HG02970 (cell line): Measurements from ENCODE around the gene SLC22A7.

ENCODE experiments used
- ATAC-seq: cut with Tn5 transposase; IDR thresholded peaks from one replicate; pipeline ENCODE4 v1.9.1; 2021; ENCODE audit warnings: mild to moderate bottlenecking, moderate library complexity, moderate number of reproducible peaks; ENCODE audit not compliant: unreplicated experiment, low FRiP score

SLC22A7 gene

DNA sequence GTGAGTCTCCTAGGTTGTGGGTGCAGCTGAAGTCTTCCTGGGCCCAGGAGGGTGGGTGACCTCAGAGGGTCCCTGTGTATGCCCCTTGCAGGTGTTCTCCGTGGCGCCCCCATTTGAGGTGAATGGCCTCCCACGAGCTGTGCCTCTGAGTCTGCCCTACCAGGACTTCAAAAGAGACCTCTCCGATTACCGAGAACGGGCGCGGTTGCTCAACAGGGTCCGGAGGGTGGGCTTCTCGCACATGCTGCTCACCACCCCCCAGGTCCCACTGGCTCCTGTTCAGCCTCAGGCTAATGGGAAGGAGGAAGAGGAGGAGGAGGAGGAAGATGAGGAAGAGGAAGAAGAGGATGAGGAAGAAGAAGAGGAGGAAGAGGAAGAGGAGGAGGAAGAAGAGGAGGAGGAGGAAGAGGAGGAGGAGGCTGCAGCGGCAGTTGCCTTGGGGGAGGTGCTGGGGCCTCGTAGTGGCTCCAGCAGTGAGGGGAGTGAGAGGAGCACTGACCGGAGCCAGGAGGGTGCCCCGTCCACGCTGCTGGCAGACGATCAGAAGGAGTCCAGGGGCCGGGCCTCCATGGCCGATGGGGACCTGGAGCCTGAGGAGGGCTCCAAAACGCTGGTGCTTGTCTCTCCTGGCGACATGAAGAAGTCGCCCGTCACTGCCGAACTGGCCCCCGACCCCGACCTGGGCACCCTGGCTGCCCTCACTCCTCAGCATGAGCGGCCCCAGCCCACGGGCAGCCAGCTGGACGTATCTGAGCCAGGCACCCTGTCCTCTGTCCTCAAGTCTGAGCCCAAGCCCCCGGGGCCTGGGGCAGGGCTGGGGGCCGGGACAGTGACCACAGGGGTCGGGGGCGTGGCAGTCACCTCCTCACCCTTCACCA is 15.2 kb upstream of the SLC22A7 start:
- no peak for ATAC-seq

DNA sequence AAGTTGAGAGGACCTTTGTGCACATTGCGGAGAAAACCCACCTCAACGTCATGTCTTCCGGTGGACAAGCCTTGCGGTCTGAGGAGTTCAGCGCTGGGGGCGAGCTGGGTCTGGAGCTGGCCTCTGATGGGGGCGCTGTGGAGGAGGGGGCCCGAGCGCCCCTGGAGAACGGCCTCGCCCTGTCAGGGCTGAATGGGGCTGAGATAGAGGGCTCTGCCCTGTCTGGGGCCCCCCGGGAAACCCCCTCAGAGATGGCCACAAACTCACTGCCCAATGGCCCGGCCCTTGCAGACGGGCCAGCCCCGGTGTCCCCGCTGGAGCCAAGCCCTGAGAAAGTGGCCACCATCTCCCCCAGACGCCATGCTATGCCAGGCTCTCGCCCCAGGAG is 14.6 kb upstream of the SLC22A7 start:
- no peak for ATAC-seq

DNA sequence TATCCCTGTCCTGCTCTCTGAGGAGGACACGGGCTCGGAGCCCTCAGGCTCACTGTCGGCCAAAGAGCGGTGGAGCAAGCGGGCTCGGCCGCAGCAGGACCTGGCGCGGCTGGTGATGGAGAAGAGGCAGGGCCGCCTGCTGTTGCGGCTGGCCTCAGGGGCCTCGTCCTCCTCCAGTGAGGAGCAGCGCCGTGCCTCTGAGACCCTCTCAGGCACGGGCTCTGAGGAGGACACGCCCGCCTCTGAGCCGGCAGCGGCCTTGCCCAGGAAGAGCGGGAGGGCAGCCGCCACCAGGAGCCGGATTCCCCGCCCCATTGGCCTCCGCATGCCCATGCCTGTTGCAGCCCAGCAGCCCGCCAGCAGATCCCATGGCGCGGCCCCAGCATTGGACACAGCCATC is 14.2 kb upstream of the SLC22A7 start:
- no peak for ATAC-seq

DNA sequence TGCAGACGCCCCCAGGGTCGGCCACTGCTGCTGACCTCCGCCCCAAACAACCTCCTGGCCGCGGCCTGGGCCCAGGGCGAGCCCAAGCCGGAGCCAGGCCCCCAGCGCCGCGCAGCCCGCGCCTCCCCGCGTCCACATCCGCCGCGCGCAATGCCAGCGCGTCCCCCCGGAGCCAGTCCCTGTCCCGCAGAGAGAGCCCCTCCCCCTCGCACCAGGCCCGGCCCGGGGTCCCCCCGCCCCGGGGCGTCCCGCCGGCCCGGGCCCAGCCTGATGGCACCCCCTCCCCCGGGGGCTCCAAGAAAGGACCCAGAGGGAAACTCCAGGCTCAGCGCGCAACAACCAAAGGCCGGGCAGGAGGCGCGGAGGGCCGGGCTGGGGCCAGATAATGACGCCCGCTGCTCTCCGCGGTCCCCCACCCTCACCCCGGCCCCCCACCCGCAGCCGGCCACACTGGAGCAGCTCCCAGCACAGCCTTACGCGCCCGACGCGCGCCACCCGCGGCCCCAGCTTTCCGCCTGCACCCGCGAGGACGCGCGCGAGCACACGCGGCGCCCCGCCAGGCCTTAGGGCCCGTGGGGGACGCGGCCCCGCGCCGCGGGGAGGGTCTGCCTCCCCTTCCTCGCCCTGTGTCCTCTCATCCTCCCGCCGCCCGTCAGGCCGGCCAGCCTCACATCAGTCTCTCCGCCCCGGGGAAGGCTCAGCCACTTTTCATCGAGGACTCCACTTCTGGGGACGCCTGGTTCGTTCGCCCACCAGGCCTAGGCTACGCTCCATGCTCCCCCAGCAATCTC is 12.9 kb upstream of the SLC22A7 start:
- no peak for ATAC-seq

DNA sequence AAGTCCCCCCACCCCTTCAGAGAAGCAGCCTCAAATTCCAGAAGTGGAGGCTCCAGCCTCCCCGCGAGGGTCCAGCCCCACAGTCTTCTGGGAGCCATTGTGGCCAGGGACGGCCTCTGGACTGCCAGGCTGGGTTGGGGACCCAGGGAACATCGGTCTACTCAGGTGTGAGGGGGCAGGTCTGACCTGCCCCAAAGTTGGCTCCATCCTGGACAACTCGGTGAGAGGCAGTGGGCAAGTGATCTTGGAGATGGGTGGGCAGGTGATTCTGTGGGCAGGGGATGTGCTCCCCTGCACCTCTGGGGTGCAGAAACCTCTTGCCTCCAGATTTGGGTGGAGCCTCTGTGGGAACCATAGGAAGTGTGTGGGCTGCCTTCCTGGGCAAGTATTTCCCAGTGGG is 12.2 kb upstream of the SLC22A7 start:
- no peak for ATAC-seq

DNA sequence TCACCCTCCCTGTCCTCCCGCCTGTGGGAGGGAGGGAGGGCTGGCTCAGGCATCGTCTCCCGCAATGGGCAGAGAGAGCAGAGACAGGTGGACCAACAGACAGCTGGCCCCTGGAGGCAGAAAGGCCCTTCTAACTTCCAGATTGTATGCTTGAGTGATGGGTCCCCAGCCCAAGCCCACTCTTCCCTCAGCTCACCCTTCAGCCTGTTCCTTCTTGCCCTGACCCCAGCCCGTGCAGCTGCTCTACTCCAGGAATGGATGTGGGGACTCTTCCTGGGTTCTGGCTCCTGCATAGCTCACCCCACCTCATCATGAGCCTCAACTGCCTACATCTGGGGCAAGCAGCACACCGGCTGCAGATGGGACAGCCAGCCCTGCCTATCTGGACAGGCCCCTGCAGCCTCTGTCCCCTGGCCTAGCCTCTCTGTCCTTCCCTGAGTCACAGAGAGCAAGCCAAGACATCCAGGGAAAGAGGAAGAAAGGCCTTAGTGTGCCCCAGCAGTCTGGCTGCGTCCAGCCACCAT is 11.5 kb upstream of the SLC22A7 start:
- ATAC-seq, result no peak

DNA sequence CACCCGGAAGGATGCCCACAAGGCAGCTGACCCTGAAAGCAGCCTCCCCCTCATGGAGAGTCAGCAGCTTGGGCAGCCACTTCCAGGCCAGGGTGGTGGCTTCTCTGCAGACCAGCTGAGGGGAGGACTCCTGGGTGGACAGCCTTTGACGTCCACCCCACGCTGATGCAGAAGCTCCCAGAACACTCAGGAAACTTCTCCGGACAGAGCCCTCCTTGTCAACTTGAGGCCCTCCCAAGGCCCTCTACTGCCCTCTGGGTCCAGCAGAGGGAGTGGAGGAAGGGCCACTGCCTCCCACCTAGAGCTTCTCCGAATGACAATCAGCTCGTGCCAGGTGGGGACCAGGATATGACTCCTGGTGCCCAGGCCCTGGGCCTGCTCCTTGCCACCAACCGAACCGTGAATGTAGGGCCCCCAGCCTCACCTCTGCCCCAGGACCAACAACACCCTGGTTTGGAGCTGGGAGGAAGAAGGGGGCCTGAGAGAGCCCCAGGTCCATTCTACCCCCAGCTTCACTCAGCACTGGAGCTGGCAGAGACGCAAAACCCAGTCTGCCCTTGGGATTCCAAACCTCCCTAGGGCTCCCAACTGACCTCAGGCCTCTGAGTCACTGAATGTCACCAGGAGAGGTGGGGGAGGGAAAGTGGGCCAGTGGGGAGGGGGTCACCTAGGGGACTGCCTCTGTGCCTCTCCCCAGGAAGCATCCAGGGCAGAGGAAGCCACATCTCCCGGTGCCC is 10.9 kb upstream of the SLC22A7 start:
- ATAC-seq, result no peak

DNA sequence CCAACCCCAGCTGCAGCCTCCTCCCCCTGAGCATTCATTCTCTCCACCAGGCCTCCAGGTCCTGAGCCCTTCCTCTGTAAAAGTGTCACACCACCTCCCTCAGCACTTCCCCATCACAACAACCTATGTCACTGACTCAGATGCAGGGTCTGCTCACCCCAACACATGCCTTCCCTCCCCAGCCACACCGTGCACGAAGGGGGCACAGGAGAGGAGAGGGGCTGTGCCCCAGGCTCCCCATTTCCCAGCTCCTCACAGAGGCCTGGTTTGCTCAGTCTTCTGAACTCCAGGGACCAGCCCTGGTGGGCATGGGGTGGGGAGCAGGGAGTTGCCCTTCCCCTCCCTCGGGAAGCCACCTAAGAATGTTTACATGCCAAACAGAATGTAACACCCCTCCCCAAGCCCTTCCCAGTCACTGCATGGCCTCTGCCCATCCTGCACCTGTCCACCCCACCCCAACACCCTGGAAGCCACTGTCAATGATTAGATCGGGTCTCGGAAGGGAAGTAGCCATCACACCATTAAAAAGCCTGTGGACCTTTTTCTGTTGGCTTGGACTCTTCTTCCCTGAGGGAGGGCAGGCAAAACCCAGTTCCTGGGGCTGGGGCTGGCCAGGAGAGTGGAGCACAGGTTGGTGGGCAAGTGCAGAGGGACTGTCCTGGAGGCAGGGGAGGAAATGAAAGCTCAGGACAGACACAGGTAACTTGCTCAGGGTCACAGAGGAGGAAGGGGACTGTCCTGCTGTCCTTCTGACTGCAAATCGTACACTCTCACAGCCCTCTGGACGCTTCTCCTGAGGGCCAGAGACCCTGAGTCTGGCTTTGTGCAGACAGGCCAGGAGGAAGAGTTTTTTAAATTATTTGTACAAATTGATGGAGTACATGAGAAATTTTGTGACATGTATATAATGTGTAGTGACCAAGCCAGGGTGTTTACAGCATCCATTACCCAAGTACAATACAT is 10.1 kb upstream of the SLC22A7 start:
- ATAC-seq, result no peak

DNA sequence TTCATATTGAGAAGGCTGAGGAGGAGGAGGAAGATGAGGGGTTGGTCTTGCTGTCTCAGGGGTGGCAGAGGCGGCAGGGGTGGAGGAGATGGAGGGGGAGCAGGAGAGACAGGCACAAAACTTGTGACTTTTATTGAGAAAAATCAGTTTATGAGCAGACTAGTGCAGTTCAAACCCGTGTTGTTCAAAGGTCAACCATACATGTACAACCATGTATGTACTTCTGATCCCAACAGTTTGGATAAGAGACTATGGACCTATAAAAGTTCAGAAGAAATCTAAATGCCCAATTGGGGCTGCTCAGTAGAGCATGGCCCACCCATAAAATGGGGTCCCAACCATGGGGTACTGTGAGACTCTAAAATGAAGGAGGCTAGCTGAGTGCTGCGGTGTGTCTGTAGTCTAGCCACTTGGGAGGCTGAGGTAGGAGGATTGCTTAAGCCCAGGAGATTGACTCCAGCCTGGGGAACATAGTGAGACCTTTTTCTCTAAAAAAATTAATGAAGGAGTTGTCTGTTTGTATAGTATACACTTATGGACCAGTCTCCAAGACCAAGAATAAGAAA is 7.6 kb upstream of the SLC22A7 start:
- no peak for ATAC-seq

DNA sequence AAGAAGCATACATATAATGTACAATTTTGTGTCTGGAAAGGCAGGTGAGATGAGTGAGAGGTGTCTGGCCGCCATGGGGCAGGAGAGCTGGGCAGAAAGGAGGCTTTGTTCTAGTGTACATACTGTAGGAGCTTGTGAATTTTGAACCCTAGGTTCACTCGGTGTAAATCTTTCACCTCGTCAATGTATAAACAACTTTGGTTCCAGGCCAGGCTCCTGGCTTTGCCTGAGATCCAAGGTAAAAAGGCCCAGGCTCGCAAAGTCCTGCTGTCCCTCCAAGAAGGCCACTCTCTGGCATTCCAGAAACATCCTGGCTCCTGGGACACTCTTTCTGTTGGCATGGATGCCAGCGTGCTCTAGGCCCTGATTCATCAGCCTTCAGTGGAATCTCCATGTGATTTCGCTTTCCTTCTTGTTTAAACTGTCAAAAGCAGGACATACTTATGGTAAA is 7.1 kb upstream of the SLC22A7 start:
- ATAC-seq, result no peak

DNA sequence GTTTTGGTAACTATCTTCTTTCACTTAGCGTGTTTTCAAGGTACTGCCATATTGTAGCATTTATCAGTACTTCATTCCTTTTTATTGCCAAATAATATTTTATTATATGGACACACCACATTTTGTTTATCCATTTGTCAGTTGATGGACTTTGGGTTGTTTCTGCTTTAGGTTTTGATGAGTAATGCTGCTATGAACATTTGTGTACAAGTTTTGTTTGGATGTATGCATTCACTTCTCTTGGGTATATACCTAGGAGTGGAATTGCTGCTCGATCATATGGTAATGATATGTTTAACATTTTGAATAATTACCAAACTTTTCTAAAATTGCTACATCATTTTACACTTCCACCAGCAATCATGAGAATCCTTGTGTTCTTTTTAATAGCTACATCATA is 6.4 kb upstream of the SLC22A7 start:
- ATAC-seq, result no peak

DNA sequence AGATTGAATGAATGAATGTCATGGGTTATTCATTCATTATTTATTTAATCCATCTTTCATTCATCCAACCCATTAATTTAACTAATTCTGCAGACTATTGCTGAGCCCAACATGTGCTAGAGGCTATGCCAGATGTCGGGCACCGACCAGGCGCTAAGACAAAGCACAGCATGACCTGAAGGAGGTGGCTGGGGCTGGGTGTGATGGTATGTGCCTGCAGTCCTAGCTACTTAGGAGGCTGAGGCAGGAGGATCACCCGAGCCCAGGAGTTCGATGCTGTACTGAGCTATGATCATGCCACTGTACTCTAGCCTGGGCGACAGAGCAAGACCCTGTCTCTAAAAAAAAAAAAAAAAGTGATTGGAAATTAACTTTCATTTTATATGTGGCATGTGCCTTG is 5.7 kb upstream of the SLC22A7 start:
- no peak for ATAC-seq

DNA sequence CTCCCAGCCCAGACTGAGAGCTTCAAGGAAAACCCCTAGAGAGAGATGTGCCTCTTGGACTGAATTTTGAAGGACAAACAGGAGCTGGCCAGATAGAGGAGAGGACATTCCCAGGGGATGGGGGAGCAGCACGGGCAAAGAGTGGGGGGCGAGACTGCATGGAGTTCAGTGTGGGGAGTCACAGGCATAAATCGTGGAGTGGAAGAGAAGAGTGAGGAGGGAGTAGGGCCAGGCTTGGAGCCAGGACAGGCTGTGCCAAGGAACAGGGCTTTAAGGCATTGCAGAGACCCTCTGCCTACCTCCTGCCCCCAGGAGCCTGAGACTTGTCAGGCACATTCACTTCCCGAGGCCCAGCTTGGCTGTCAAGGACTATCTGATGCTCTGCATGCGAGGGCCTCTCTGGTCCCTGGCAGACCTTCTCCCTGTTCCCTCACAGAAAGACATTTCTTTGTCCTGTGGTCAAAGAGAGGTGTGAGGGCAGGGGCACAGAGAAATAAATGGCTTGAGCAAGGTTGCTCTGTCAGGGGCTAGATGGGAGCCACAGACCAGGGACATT is 5.2 kb upstream of the SLC22A7 start:
- no peak for ATAC-seq

DNA sequence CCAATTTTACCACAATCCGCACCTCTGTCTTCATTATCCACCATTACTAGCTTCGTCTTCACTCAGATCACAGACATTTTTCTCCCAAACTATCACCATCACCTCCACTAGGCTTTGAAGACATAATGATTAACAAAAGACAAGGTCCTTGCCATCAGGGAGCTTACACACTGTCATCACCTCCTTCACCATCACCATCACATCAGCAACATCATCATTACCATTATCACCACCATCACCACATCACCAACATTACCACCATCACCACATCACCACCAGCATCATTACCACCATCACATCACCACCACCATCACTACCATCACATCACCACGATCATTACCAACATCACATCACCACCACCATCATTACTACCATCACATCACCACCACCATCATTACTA is 4.4 kb upstream of the SLC22A7 start:
- no peak for ATAC-seq

DNA sequence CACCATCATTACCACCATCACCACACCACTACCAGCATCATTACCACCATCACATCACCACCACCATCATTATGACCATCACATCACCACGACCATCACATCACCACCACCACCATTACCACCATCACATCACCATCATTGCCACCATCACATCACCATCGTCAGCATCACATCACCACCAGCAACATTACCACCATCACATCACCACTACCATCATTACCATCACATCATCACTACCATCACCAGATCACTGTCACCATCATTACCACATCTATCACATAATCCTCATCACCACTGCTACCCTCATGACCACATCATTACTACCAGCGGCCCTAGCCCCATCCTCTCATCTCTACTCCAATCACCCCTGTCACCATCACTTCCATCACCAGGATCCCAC is 3.5 kb upstream of the SLC22A7 start:
- no peak for ATAC-seq

DNA sequence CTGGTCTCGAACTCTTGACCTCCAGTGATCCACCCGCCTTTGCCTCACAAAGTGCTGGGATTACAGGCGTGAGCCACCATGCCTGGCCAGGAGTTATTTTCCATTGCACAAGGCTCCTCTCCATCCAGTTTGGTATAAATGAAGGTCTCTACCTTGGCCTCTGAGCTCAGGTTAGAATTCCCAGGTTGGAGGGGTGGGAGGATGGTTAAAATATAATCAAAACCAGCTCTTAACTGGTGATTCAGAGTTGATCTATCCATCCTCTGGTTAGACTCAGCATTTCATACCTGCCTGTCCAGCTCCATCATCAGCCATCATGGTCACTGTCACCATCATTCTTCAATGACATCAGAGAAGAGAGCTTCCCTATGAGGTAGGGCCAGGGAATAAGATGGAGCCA is 2.6 kb upstream of the SLC22A7 start:
- ATAC-seq, result no peak

DNA sequence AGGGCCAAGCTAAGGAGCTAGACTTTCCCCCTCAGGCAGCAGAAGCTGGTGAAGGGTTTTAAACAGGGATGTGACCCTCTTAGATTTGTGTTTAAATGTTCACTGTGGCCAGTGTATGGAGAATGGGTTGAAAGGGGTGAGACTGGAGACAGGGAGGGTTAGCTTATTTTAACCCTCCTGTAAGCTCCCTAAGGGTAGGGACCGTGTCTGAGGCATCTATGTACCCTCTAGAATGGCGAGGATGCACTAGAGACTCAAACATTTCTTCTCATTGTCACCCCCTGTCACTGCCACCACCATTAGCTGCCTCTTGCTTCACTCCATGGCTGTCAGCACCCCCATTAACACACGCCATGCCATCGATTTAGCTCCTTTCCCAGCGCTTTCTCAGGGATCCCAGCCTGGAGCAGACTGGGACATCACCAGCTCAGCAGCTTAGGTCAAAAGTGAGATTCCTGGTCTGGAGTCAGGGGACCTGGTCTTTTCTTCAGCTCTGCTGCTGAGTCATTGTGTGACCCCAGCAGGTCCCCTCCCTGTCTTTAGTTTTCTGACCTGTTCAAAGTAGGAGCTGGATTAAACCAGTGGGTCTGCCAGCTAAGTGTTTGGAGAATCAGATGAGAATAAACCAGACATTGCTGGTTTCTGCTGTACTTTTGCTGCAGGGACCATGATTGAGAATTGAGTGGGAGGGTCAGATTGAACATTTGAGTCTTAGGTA is 1.1 kb upstream of the SLC22A7 start:
- no peak for ATAC-seq

DNA sequence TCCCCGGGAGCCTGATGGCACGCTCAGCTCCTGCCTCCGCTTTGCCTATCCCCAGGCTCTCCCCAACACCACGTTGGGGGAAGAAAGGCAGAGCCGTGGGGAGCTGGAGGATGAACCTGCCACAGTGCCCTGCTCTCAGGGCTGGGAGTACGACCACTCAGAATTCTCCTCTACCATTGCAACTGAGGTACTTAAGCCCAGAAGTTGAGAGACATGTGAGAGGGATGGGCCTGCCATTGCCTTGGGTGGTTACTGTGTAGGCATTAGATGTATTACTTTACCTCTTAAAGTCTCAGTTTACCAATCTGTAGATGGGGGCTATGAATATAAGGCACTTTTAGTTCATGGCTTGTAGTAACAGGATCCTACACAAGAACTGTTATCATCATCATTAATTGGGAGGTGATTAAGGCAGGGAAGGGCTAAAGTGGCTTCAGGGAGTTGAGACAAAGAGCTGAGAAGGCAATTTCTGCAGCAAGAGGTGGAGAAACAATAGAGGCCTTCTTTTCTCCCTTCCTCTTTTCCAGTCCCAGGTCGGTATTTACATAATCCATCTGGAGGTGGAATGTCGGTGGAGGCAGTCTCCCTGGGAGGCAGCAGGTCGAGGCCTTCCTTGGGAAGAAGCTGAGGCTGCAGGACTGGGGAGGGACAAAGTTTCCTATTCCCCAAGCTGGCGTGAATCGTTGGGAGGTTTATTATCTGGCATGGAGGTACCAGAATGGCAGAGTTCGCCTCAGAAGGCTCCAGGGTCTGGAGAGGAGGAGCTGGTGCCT is 691 bp downstream of the SLC22A7 start:
- no peak for ATAC-seq
